HepG2 (cell line): Measurements from ENCODE around the gene CCDC142. TPM values are rescaled to one million over a fixed set of nuclear protein-coding genes. Genes with fewer than 3 reads are reported as not detected.

Source experiments
- ARID2 ChIP-seq: sonication (generic); formaldehyde crosslinking; IDR thresholded peaks from 2 replicates; pipeline ENCODE4 v1.8.1; 2022; ENCODE audit warnings: mild to moderate bottlenecking, missing genetic modification reagents, borderline replicate concordance
- IKZF4 ChIP-seq: sonication (generic); formaldehyde crosslinking; IDR thresholded peaks from 2 replicates; pipeline ENCODE4 v1.5.1; 2020; ENCODE audit warnings: borderline replicate concordance, mild to moderate bottlenecking, low read depth, missing genetic modification reagents; ENCODE audit errors: not compliant biosample characterization
- KLF16 ChIP-seq, 2 experiments: sonication (generic) in 1 of 2; formaldehyde crosslinking in 1 of 2; IDR thresholded peaks; 2 replicates each; pipeline versions ENCODE4 v1.6.1 to v1.8.0; 2016 to 2023; ENCODE audit warnings: missing genetic modification reagents in 2 of 2, missing compliant biosample characterization in 1 of 2
- MYNN ChIP-seq: sonication (generic); formaldehyde crosslinking; IDR thresholded peaks from 2 replicates; pipeline ENCODE4 v1.4.0; 2020; ENCODE audit warnings: mild to moderate bottlenecking, low read depth, missing genetic modification reagents
- NR2F6 ChIP-seq, 2 experiments: IDR thresholded peaks; 2 replicates each; pipeline ENCODE4 v1.6.1; 2016; ENCODE audit warnings: antibody characterized with exemption in 1 of 2, mild to moderate bottlenecking in 1 of 2
- SALL1 ChIP-seq: sonication (generic); formaldehyde crosslinking; IDR thresholded peaks from 2 replicates; pipeline ENCODE4 v1.8.0; 2022; ENCODE audit warnings: mild to moderate bottlenecking, missing genetic modification reagents
- SMARCE1 ChIP-seq: fragments of 450-650 bp; IDR thresholded peaks from 2 replicates; pipeline ENCODE4 v1.6.1; 2017; ENCODE audit warnings: borderline replicate concordance
- TSC22D2 ChIP-seq: sonication (generic); formaldehyde crosslinking; IDR thresholded peaks from 2 replicates; pipeline ENCODE4 v1.5.1; 2020; ENCODE audit warnings: missing genetic modification reagents, mild to moderate bottlenecking, borderline replicate concordance
- ZFP36L1 ChIP-seq: sonication (generic); formaldehyde crosslinking; IDR thresholded peaks from 2 replicates; pipeline ENCODE4 v1.8.0; 2022; ENCODE audit warnings: mild to moderate bottlenecking, missing genetic modification reagents, moderate library complexity
- ZNF24 ChIP-seq: fragments of 450-650 bp; IDR thresholded peaks from 2 replicates; pipeline ENCODE4 v1.6.1; 2017; ENCODE audit warnings: antibody characterized with exemption, mild to moderate bottlenecking
- ZNF263 ChIP-seq: sonication (generic); formaldehyde crosslinking; IDR thresholded peaks from 2 replicates; pipeline ENCODE4 v1.4.0; 2020; ENCODE audit warnings: missing genetic modification reagents
- ZNF451 ChIP-seq: sonication (generic); formaldehyde crosslinking; IDR thresholded peaks from 2 replicates; pipeline ENCODE4 v1.5.0; 2020; ENCODE audit warnings: mild to moderate bottlenecking, missing genetic modification reagents
- ZNF468 ChIP-seq: sonication (generic); formaldehyde crosslinking; IDR thresholded peaks from 2 replicates; pipeline ENCODE4 v1.8.0; 2022; ENCODE audit warnings: mild to moderate bottlenecking, moderate library complexity, missing genetic modification reagents
- ZNF550 ChIP-seq: sonication (generic); formaldehyde crosslinking; IDR thresholded peaks from 2 replicates; pipeline ENCODE4 v1.4.0; 2020; ENCODE audit warnings: mild to moderate bottlenecking, missing genetic modification reagents, borderline replicate concordance
- ZNF781 ChIP-seq: sonication (generic); formaldehyde crosslinking; IDR thresholded peaks from 2 replicates; pipeline ENCODE4 v1.5.1; 2020; ENCODE audit warnings: borderline replicate concordance, mild to moderate bottlenecking, missing genetic modification reagents; ENCODE audit errors: not compliant biosample characterization
- ZSCAN31 ChIP-seq: sonication (generic); formaldehyde crosslinking; IDR thresholded peaks from 2 replicates; pipeline ENCODE4 v1.5.0; 2020; ENCODE audit warnings: low read depth, mild to moderate bottlenecking, missing genetic modification reagents
- polyA plus RNA-seq, 8 experiments: library from polyadenylated mRNA; depleted of rRNA in 3 of 8; stranded (reverse) in 7 of 8; unstranded in 1 of 8; fragments of >200 nt; fragmentation: Illumina TruSeq in 4 of 8; extraction: Trizol in 4 of 8; gene quantifications; 2 replicates each; pipeline versions ENCODE4 v1.2.1 to v1.2.3, GENCODE V29; 2011 to 2016; ENCODE audit warnings: low read depth in 4 of 8, missing spikeins in 1 of 8, mixed read lengths in 1 of 8; ENCODE audit not compliant: insufficient read depth in 1 of 8
- total RNA-seq, 5 experiments: library from RNA; depleted of rRNA; stranded (reverse); fragments of >200 nt; fragmentation: Illumina TruSeq; extraction: Trizol; gene quantifications; 2 replicates each; pipeline ENCODE4 v1.2.3, GENCODE V29; 2016; ENCODE audit warnings: low read depth in 1 of 5
- TF ChIP-seq, protein P1 (sequence below): sonication (generic); formaldehyde crosslinking; IDR thresholded peaks from 2 replicates; pipeline ENCODE4 v1.4.0; 2020; ENCODE audit warnings: missing genetic modification reagents; ENCODE audit errors: not compliant biosample characterization
- TF ChIP-seq, protein P2 (sequence below): sonication (generic); formaldehyde crosslinking; IDR thresholded peaks from 2 replicates; pipeline ENCODE4 v1.5.0; 2020; ENCODE audit warnings: mild to moderate bottlenecking, missing genetic modification reagents
- TF ChIP-seq, protein P3 (sequence below): sonication (generic); formaldehyde crosslinking; IDR thresholded peaks from 2 replicates; pipeline ENCODE4 v1.8.1; 2023; ENCODE audit warnings: mild to moderate bottlenecking, missing genetic modification reagents, borderline replicate concordance
- TF ChIP-seq, protein P4 (sequence below): sonication (generic); formaldehyde crosslinking; IDR thresholded peaks from 2 replicates; pipeline ENCODE4 v1.8.0; 2022; ENCODE audit warnings: mild to moderate bottlenecking, missing genetic modification reagents, moderate library complexity
- TF ChIP-seq, protein P5 (sequence below): sonication (generic); formaldehyde crosslinking; IDR thresholded peaks from 2 replicates; pipeline ENCODE4 v1.4.0; 2020; ENCODE audit warnings: missing genetic modification reagents, mild to moderate bottlenecking, borderline replicate concordance

The CCDC142 gene
- total and polyA plus RNA-seq, 2 of the 13 experiments (the other 11 are each of a cell fraction or from before 2014, with no cell fraction given) = 14.7 to 30.4 TPM

DNA sequence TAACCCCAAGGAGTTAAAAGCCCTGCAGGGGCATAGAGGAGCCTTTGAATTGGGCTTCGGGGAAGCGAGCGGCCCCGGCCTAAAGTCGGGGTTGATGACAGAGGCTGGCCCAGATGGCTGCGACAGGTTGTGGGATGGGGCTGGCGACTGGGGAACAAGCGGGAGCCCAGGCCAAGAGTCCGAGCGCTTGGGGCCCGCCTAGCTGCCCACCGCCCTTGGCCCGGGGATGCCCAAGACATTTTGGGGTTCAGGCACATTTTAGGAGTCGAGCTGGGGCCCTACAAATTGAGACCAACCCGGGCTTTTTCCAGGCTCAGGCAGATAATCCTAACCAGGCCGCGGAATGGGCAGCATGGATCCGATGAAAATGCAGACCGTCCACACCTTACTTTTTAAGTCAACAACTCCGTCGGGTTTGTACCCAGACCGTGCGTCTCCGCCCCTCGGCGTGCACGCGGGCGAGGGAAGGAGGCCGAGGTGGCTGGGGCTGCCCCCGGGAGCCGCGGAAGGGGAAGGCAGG is 41.6 kb downstream of the CCDC142 start (continued):
- TF ChIP-seq SALL1 (no peak), ZNF468 (0 out of 2 replicates have a peak, but pooled peaks have one; percentile 13), ARID2 (CRISPR knock-in tag) (0 out of 2 replicates have a peak, but pooled peaks have one; percentile 3), KLF16 (CRISPR knock-in tag; IDR thresholded peaks at IDR 0.05) (no peak), ZFP36L1 (CRISPR knock-in tag) (no peak), ZNF781 (no peak), ZNF451 (CRISPR knock-in tag) (no peak), SMARCE1 (no peak), MYNN (CRISPR knock-in tag) (no peak), ZNF263 (CRISPR knock-in tag) (no peak), ZNF24 (no peak), ZNF550 (0 out of 2 replicates have a peak, but pooled peaks have one; percentile 55), NR2F6 (IDR thresholded peaks at IDR 0.05) (no peak), NR2F6 (CRISPR knock-in tag; IDR thresholded peaks at IDR 0.05) (no peak), TSC22D2 (CRISPR knock-in tag) (no peak), IKZF4 (no peak), ZSCAN31 (CRISPR knock-in tag) (no peak)
- TF ChIP-seq, protein P1, sequence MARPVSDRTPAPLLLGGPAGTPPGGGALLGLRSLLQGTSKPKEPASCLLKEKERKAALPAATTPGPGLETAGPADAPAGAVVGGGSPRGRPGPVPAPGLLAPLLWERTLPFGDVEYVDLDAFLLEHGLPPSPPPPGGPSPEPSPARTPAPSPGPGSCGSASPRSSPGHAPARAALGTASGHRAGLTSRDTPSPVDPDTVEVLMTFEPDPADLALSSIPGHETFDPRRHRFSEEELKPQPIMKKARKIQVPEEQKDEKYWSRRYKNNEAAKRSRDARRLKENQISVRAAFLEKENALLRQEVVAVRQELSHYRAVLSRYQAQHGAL = no peak
- TF ChIP-seq, protein P2, sequence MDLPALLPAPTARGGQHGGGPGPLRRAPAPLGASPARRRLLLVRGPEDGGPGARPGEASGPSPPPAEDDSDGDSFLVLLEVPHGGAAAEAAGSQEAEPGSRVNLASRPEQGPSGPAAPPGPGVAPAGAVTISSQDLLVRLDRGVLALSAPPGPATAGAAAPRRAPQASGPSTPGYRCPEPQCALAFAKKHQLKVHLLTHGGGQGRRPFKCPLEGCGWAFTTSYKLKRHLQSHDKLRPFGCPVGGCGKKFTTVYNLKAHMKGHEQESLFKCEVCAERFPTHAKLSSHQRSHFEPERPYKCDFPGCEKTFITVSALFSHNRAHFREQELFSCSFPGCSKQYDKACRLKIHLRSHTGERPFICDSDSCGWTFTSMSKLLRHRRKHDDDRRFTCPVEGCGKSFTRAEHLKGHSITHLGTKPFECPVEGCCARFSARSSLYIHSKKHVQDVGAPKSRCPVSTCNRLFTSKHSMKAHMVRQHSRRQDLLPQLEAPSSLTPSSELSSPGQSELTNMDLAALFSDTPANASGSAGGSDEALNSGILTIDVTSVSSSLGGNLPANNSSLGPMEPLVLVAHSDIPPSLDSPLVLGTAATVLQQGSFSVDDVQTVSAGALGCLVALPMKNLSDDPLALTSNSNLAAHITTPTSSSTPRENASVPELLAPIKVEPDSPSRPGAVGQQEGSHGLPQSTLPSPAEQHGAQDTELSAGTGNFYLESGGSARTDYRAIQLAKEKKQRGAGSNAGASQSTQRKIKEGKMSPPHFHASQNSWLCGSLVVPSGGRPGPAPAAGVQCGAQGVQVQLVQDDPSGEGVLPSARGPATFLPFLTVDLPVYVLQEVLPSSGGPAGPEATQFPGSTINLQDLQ (CRISPR knock-in tag) = 0 out of 2 replicates have a peak, but pooled peaks have one; percentile 2
- TF ChIP-seq, protein P3, sequence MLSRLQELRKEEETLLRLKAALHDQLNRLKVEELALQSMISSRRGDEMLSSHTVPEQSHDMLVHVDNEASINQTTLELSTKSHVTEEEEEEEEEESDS = no peak
- TF ChIP-seq, protein P4, sequence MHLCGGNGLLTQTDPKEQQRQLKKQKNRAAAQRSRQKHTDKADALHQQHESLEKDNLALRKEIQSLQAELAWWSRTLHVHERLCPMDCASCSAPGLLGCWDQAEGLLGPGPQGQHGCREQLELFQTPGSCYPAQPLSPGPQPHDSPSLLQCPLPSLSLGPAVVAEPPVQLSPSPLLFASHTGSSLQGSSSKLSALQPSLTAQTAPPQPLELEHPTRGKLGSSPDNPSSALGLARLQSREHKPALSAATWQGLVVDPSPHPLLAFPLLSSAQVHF (CRISPR knock-in tag) = 0 out of 2 replicates have a peak, but pooled peaks have one; percentile 15
- TF ChIP-seq, protein P5, sequence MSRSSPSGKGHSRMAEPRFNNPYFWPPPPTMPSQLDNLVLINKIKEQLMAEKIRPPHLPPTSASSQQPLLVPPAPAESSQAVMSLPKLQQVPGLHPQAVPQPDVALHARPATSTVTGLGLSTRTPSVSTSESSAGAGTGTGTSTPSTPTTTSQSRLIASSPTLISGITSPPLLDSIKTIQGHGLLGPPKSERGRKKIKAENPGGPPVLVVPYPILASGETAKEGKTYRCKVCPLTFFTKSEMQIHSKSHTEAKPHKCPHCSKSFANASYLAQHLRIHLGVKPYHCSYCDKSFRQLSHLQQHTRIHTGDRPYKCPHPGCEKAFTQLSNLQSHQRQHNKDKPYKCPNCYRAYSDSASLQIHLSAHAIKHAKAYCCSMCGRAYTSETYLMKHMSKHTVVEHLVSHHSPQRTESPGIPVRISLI = no peak
